HepG2 (cell line): ENCODE results near the gene BCL2. TPM values are rescaled to one million over a fixed set of nuclear protein-coding genes. Genes with fewer than 3 reads are reported as not detected.

Experiments used
- ATAC-seq: fragments of 200-7000 bp; cut with Tn5 transposase; 3 replicates; pipeline ENCODE4 v1.9.1; 2020; ENCODE audit warnings: mild to moderate bottlenecking, moderate library complexity
- BruUV-seq: library from RNA; stranded (reverse); fragments of 400-500 nt; replicated peaks from 2 replicates; lab custom pipeline; 2021; lab: Mats Ljungman, UMichigan
- CTCF ChIA-PET: fragments of 300-600 bp; formaldehyde crosslinking; extraction: SDS; loops from one replicate; lab custom pipeline; 2021; ENCODE audit warnings: low total read pairs, inconsistent platforms, low intra/inter-chr PET ratio; lab: Yijun Ruan, JAX
- POLR2A ChIA-PET: fragments of 350-600 bp; sonication (Branson Sonifier 250); formaldehyde crosslinking; loops from one replicate; lab custom pipeline; 2020; ENCODE audit warnings: antibody characterized with exemption, inconsistent platforms; lab: Yijun Ruan, JAX
- DNase-seq: peaks from one replicate; pipeline ENCODE4 v3.0.0-alpha.2; 2015; ENCODE audit warnings: low spot score
- FAIRE-seq: peaks from 3 replicates; lab custom pipeline; 2011; peaks lifted over from hg19 to GRCh38; lab: Jason Lieb, UNC
- H2AFZ ChIP-seq: one replicate; pipeline ENCODE4 v1.6.1; 2011; ENCODE audit warnings: low read length, inconsistent platforms
- H3K27ac ChIP-seq: fragments of 300-600 bp; 3 replicates; pipeline ENCODE4 v1.8.0; 2011; ENCODE audit warnings: mixed run types, mild to moderate bottlenecking, mixed read lengths, low read length, inconsistent platforms; ENCODE audit not compliant: insufficient read depth; ENCODE audit errors: extremely low read length
- H3K27me3 ChIP-seq, 2 experiments: fragments of 200-600 bp in 1 of 2; 2 replicates in 1 of 2; 3 replicates in 1 of 2; pipeline versions ENCODE4 v1.6.0 to v1.8.0; 2011; ENCODE audit warnings: low read length in 2 of 2, mild to moderate bottlenecking in 2 of 2, moderate library complexity in 2 of 2, inconsistent platforms in 1 of 2; ENCODE audit not compliant: insufficient read depth in 2 of 2, control insufficient read depth in 1 of 2
- H3K36me3 ChIP-seq, 2 experiments: fragments of 200-600 bp in 1 of 2; replicated peaks in 1 of 2; 2 replicates in 1 of 2; 3 replicates in 1 of 2; pipeline versions ENCODE4 v1.5.1 to v1.8.0; 2011; ENCODE audit warnings: low read length in 2 of 2, inconsistent platforms in 1 of 2; ENCODE audit not compliant: insufficient read depth in 2 of 2, control insufficient read depth in 1 of 2
- H3K4me1 ChIP-seq: 2 replicates; pipeline ENCODE4 v1.5.1; 2012; ENCODE audit warnings: low read length, inconsistent platforms; ENCODE audit not compliant: insufficient read depth
- H3K4me2 ChIP-seq: 2 replicates; pipeline ENCODE4 v1.6.0; 2011; ENCODE audit warnings: low read depth, low read length, inconsistent platforms
- H3K4me3 ChIP-seq, 3 experiments: fragments of 200-600 bp in 1 of 3; sonication (generic), shearing (Covaris generic) in 1 of 3; replicated peaks in 1 of 3; 2 replicates each; pipeline ENCODE4 v1.5.1; 2011 to 2016; ENCODE audit warnings: low read length in 3 of 3, inconsistent platforms in 2 of 3, low read depth in 2 of 3, mild to moderate bottlenecking in 2 of 3, control low read depth in 1 of 3, mixed read lengths in 1 of 3; ENCODE audit not compliant: insufficient read depth in 1 of 3
- H3K79me2 ChIP-seq: one replicate; pipeline ENCODE4 v1.6.1; 2011; ENCODE audit warnings: low read length, inconsistent platforms; ENCODE audit not compliant: insufficient read depth
- H3K9ac ChIP-seq: 2 replicates; pipeline ENCODE4 v1.6.0; 2011; ENCODE audit warnings: mild to moderate bottlenecking, low read depth, low read length, inconsistent platforms; ENCODE audit not compliant: insufficient read depth
- H3K9me3 ChIP-seq: 2 replicates; pipeline ENCODE4 v1.5.1; 2012; ENCODE audit warnings: mild to moderate bottlenecking, low read length
- H4K20me1 ChIP-seq: 2 replicates; pipeline ENCODE4 v1.6.0; 2011; ENCODE audit warnings: inconsistent platforms, mild to moderate bottlenecking, low read length, moderate library complexity; ENCODE audit not compliant: insufficient read depth
- ATF5 ChIP-seq: sonication (generic); formaldehyde crosslinking; IDR thresholded peaks from 2 replicates; pipeline ENCODE4 v1.4.0; 2020; ENCODE audit warnings: mild to moderate bottlenecking, low read depth, missing genetic modification reagents
- GLMP ChIP-seq: sonication (generic); formaldehyde crosslinking; IDR thresholded peaks from 2 replicates; pipeline ENCODE4 v1.9.0; 2021; ENCODE audit warnings: missing genetic modification reagents, mild to moderate bottlenecking, borderline replicate concordance
- HCFC1 ChIP-seq: fragments of 150-350 bp; IDR thresholded peaks from 2 replicates; pipeline ENCODE4 v1.6.1; 2014; ENCODE audit warnings: low read depth, low read length
- KAT2B ChIP-seq: fragments of 150-350 bp; IDR thresholded peaks from 2 replicates; pipeline ENCODE4 v1.6.1; 2014; ENCODE audit warnings: low read depth, low read length, borderline replicate concordance
- MAX ChIP-seq: IDR thresholded peaks from 2 replicates; pipeline ENCODE4 v1.6.1; 2012; ENCODE audit warnings: inconsistent platforms
- NR3C1 ChIP-seq: sonication (generic); formaldehyde crosslinking; IDR thresholded peaks from 2 replicates; pipeline ENCODE4 v1.4.0; 2020; ENCODE audit warnings: missing genetic modification reagents
- PAF1 ChIP-seq: IDR thresholded peaks from 2 replicates; pipeline ENCODE4 v1.6.1; 2016; ENCODE audit warnings: missing genetic modification reagents, missing compliant biosample characterization
- SMAD9 ChIP-seq: sonication (generic); formaldehyde crosslinking; IDR thresholded peaks from 2 replicates; pipeline ENCODE4 v1.5.1; 2020; ENCODE audit warnings: mild to moderate bottlenecking, missing genetic modification reagents
- STAT5B ChIP-seq: sonication (generic); formaldehyde crosslinking; IDR thresholded peaks from 2 replicates; pipeline ENCODE4 v1.4.0; 2020; ENCODE audit warnings: missing genetic modification reagents
- ZNF230 ChIP-seq: sonication (generic); formaldehyde crosslinking; IDR thresholded peaks from 2 replicates; pipeline ENCODE4 v1.4.0; 2020; ENCODE audit warnings: mild to moderate bottlenecking, missing genetic modification reagents
- ZNF337 ChIP-seq: sonication (generic); formaldehyde crosslinking; IDR thresholded peaks from 2 replicates; pipeline ENCODE4 v1.5.1; 2020; ENCODE audit warnings: missing genetic modification reagents, low read depth, mild to moderate bottlenecking, borderline replicate concordance
- ZNF484 ChIP-seq: sonication (generic); formaldehyde crosslinking; IDR thresholded peaks from 2 replicates; pipeline ENCODE4 v1.5.1; 2020; ENCODE audit warnings: mild to moderate bottlenecking, low read depth, missing genetic modification reagents, borderline replicate concordance
- ZNF547 ChIP-seq: sonication (generic); formaldehyde crosslinking; IDR thresholded peaks from 2 replicates; pipeline ENCODE4 v1.5.1; 2020; ENCODE audit warnings: mild to moderate bottlenecking, missing genetic modification reagents
- ZNF687 ChIP-seq: sonication (generic); formaldehyde crosslinking; IDR thresholded peaks from 2 replicates; pipeline ENCODE4 v1.5.1; 2020; ENCODE audit warnings: mild to moderate bottlenecking, missing genetic modification reagents, moderate library complexity
- WGBS: methylation state at CpG from one replicate; pipeline ENCODE4 v1.1.6; 2017; ENCODE audit warnings: low lambda C conversion rate; 5-methylcytosine and 5-hydroxymethylcytosine counted together
- in situ Hi-C: cut with HindIII; loops from 2 replicates; pipeline ENCODE4 v1.10.0; 2017; ENCODE audit warnings: low pct_unique_long_range_greater_than_20kb; ENCODE audit not compliant: extremely low pct_ligation_motif_present
- intact Hi-C: fragments of 100-400 bp; cut with micrococcal nuclease; formaldehyde crosslinking; loops from one replicate; pipeline ENCODE4 v1.10.0; 2022; ENCODE audit not compliant: unreplicated experiment
- polyA plus RNA-seq, 8 experiments: library from polyadenylated mRNA; depleted of rRNA in 3 of 8; stranded (reverse) in 7 of 8; unstranded in 1 of 8; fragments of >200 nt; fragmentation: Illumina TruSeq in 4 of 8; extraction: Trizol in 4 of 8; gene quantifications; 2 replicates each; pipeline versions ENCODE4 v1.2.1 to v1.2.3, GENCODE V29; 2011 to 2016; ENCODE audit warnings: low read depth in 4 of 8, missing spikeins in 1 of 8, mixed read lengths in 1 of 8; ENCODE audit not compliant: insufficient read depth in 1 of 8
- total RNA-seq, 5 experiments: library from RNA; depleted of rRNA; stranded (reverse); fragments of >200 nt; fragmentation: Illumina TruSeq; extraction: Trizol; gene quantifications; 2 replicates each; pipeline ENCODE4 v1.2.3, GENCODE V29; 2016; ENCODE audit warnings: low read depth in 1 of 5

BCL2 gene
- total and polyA plus RNA-seq, 2 of the 13 experiments (the other 11 are each of a cell fraction or from before 2014, with no cell fraction given) = 0.07 to 0.53 TPM

GRCh38 chr18:63312737-63313395 lies 6.7 kb downstream of the BCL2 start:
- FAIRE-seq (no peak), DNase-seq (no peak), ATAC-seq (no peak)
- Histone ChIP-seq H3K27ac (no peak overlapping the region), H4K20me1 (no peaks in the 10 kb centered on the region), H3K4me2 (no peak overlapping the region), H3K9ac (no peak overlapping the region), H3K9me3 (no peaks in the 10 kb centered on the region), H3K27me3 (peaks cover 0 to 23% of the 10 kb centered on the region in 2 experiments; a peak in 3 of 5 replicates), H3K4me1 (peaks cover 10% of the 10 kb centered on the region), H3K4me3 (no peak overlapping the region), H2AFZ (no peak overlapping the region), H3K79me2 (no peaks in the 10 kb centered on the region), H3K36me3 (no peaks in the 10 kb centered on the region)
- ChIA-PET POLR2A (no interaction called here), CTCF (no interaction called here)
- no peak for TF ChIP-seq ZNF687 (CRISPR knock-in tag)
- TF ChIP-seq ZNF547 (CRISPR knock-in tag) = no peak
- TF ChIP-seq MAX = no peak
- no peak for TF ChIP-seq NR3C1 (CRISPR knock-in tag)
- no peak for TF ChIP-seq GLMP (CRISPR knock-in tag)
- no peak for TF ChIP-seq STAT5B
- no peak for TF ChIP-seq ZNF484 (CRISPR knock-in tag)
- no peak for TF ChIP-seq ATF5 (CRISPR knock-in tag)
- no peak for TF ChIP-seq ZNF230
- TF ChIP-seq HCFC1 = no peak
- no peak for TF ChIP-seq KAT2B
- no peak for TF ChIP-seq PAF1
- no peak for TF ChIP-seq ZNF337 (CRISPR knock-in tag)
- no peak for TF ChIP-seq SMAD9 (CRISPR knock-in tag)
- in situ Hi-C loops = loop anchor here (10.0 kb wide), 1 partner anchor 178 kb away; no protein-coding TSS in a partner anchor
- BruUV-seq = no TSS peak
- 9% methylated on average over 5 of the region's 5 CpGs for WGBS
- intact Hi-C loops = no loop called here
